Neural progenitor cell (in vitro differentiated cells): ENCODE results near the gene SLC4A8. TPM values are rescaled to one million over a fixed set of nuclear protein-coding genes. Genes with fewer than 3 reads are reported as not detected.

Experiments
- DNase-seq: peaks from one replicate; pipeline ENCODE4 v3.0.0-alpha.2; 2016; ENCODE audit warnings: low spot score
- H2AFZ ChIP-seq: fragments of 200-600 bp; sonication (generic); replicated peaks from 2 replicates; pipeline ENCODE4 v1.6.1; 2016; ENCODE audit warnings: antibody characterized with exemption
- H3F3A ChIP-seq: fragments of 200-600 bp; sonication (generic); 2 replicates; pipeline ENCODE4 v1.6.1; 2016; ENCODE audit warnings: antibody characterized with exemption, low read depth
- H3K27ac ChIP-seq: fragments of 200-600 bp; sonication (generic); 2 replicates; pipeline ENCODE4 v1.5.1; 2016; ENCODE audit warnings: mild to moderate bottlenecking
- H3K27me3 ChIP-seq: fragments of 200-600 bp; sonication (generic); 2 replicates; pipeline ENCODE4 v1.6.1; 2016; ENCODE audit warnings: mild to moderate bottlenecking, moderate library complexity
- H3K36me3 ChIP-seq: fragments of 200-600 bp; sonication (generic); 2 replicates; pipeline ENCODE4 v1.5.1; 2016
- H3K4me1 ChIP-seq: fragments of 200-600 bp; sonication (generic); 2 replicates; pipeline ENCODE4 v1.6.1; 2016; ENCODE audit warnings: mixed run types
- H3K4me2 ChIP-seq: fragments of 200-600 bp; sonication (generic); 2 replicates; pipeline ENCODE4 v1.6.1; 2016
- H3K4me3 ChIP-seq: fragments of 200-600 bp; sonication (generic); 2 replicates; pipeline ENCODE4 v1.5.1; 2016
- H3K79me2 ChIP-seq: fragments of 200-600 bp; sonication (generic); 2 replicates; pipeline ENCODE4 v1.6.1; 2016; ENCODE audit warnings: low read depth
- H3K9ac ChIP-seq: fragments of 200-600 bp; sonication (generic); 2 replicates; pipeline ENCODE4 v1.6.1; 2016
- H3K9me3 ChIP-seq: fragments of 200-600 bp; sonication (generic); 2 replicates; pipeline ENCODE4 v1.5.1; 2016; ENCODE audit warnings: low read depth
- H4K20me1 ChIP-seq: fragments of 200-600 bp; sonication (generic); 2 replicates; pipeline ENCODE4 v1.6.1; 2016; ENCODE audit warnings: low read depth
- H3K27ac Mint-ChIP-seq: 3 replicates; pipeline ENCODE4 v1.8.0; 2021; ENCODE audit warnings: mixed read lengths
- H3K27me3 Mint-ChIP-seq: 2 replicates; pipeline ENCODE4 v1.8.0; 2022; ENCODE audit warnings: low read depth, mild to moderate bottlenecking, inconsistent platforms, moderate library complexity, mixed read lengths; ENCODE audit not compliant: insufficient read depth
- H3K36me3 Mint-ChIP-seq: 3 replicates; pipeline ENCODE4 v1.8.0; 2021; ENCODE audit warnings: mixed read lengths
- H3K4me1 Mint-ChIP-seq: 3 replicates; pipeline ENCODE4 v1.8.0; 2021; ENCODE audit warnings: mixed read lengths
- H3K4me3 Mint-ChIP-seq: 3 replicates; pipeline ENCODE4 v1.8.0; 2021; ENCODE audit warnings: mild to moderate bottlenecking, moderate library complexity, mixed read lengths
- H3K9me3 Mint-ChIP-seq: 3 replicates; pipeline ENCODE4 v1.8.0; 2020; ENCODE audit warnings: mixed read lengths
- CTCF ChIP-seq: fragments of 200-600 bp; sonication (generic); IDR thresholded peaks from 2 replicates; pipeline ENCODE4 v1.5.1; 2017; ENCODE audit warnings: antibody characterized with exemption, mild to moderate bottlenecking
- EZH2 ChIP-seq: fragments of 200-600 bp; sonication (generic); IDR thresholded peaks from 2 replicates; pipeline ENCODE4 v1.6.1; 2017; ENCODE audit warnings: antibody characterized with exemption, mild to moderate bottlenecking, moderate library complexity
- EZH2phosphoT487 ChIP-seq: fragments of 200-600 bp; sonication (generic); IDR thresholded peaks from 2 replicates; pipeline ENCODE4 v1.6.1; 2017; ENCODE audit warnings: antibody characterized with exemption
- total RNA-seq: library from RNA; depleted of rRNA; stranded (reverse); fragments of >200 nt; gene quantifications from 2 replicates; pipeline ENCODE4 v1.2.3, GENCODE V29; 2015; ENCODE audit warnings: low replicate concordance

The SLC4A8 gene
- total RNA-seq, 1 donor from 2014 or later: 10.1 TPM

GRCh38 chr12:51528852-51529650 lies 104.4 kb downstream of the SLC4A8 start:
- no peak overlapping the region for H3K27ac Mint-ChIP-seq
- H3K9me3 Mint-ChIP-seq: no peaks in the 10 kb centered on the region
- no peaks in the 10 kb centered on the region for H3K36me3 ChIP-seq
- no peak overlapping the region for H3K4me2 ChIP-seq
- H3K4me1 ChIP-seq: no peaks in the 10 kb centered on the region
- H3K4me3 ChIP-seq: no peak overlapping the region
- no peaks in the 10 kb centered on the region for H3K36me3 Mint-ChIP-seq
- H4K20me1 ChIP-seq: no peaks in the 10 kb centered on the region
- H3K27ac ChIP-seq: no peak overlapping the region
- H3K4me1 Mint-ChIP-seq: peaks cover 15% of the 10 kb centered on the region
- no peak for DNase-seq
- H3F3A ChIP-seq: no peaks in the 10 kb centered on the region
- peaks cover 7% of the 10 kb centered on the region for H3K27me3 Mint-ChIP-seq
- no peak for TF ChIP-seq EZH2
- no peak for TF ChIP-seq EZH2phosphoT487
- TF ChIP-seq CTCF: no peak
- H3K9me3 ChIP-seq: no peaks in the 10 kb centered on the region
- H3K27me3 ChIP-seq: peaks cover 6% of the 10 kb centered on the region
- no peak overlapping the region for H3K9ac ChIP-seq
- H2AFZ ChIP-seq: no peak overlapping the region
- H3K79me2 ChIP-seq: no peaks in the 10 kb centered on the region
- no peak overlapping the region for H3K4me3 Mint-ChIP-seq

- no peak for DNase-seq
- H3K4me2 ChIP-seq: no peak overlapping the region
- Mint-ChIP-seq H3K27ac (no peak overlapping the region), H3K4me1 (peaks cover 19% of the 10 kb centered on the region), H3K9me3 (no peaks in the 10 kb centered on the region), H3K36me3 (no peaks in the 10 kb centered on the region), H3K4me3 (no peak overlapping the region), H3K27me3 (peaks cover 7% of the 10 kb centered on the region)
- no peak overlapping the region for H2AFZ ChIP-seq
- peaks cover 3% of the 10 kb centered on the region for H3F3A ChIP-seq
- no peak overlapping the region for H3K9ac ChIP-seq
- H3K79me2 ChIP-seq: no peaks in the 10 kb centered on the region
- H3K4me3 ChIP-seq: no peak overlapping the region
- peaks cover 6% of the 10 kb centered on the region for H3K27me3 ChIP-seq
- no peaks in the 10 kb centered on the region for H3K4me1 ChIP-seq
- H3K9me3 ChIP-seq: no peaks in the 10 kb centered on the region
- no peaks in the 10 kb centered on the region for H3K36me3 ChIP-seq
- H4K20me1 ChIP-seq: no peaks in the 10 kb centered on the region
- TF ChIP-seq EZH2: no peak
- TF ChIP-seq CTCF: no peak
- H3K27ac ChIP-seq: no peak overlapping the region
Observed at GRCh38 chr12:51529651-51529970, 105.0 kb downstream of the SLC4A8 start.

GRCh38 chr12:51530208-51530607 lies 105.6 kb downstream of the SLC4A8 start:
- Histone ChIP-seq H3K9ac (no peak overlapping the region), H3K36me3 (no peaks in the 10 kb centered on the region), H3K79me2 (no peaks in the 10 kb centered on the region), H3K27ac (no peak overlapping the region), H4K20me1 (no peaks in the 10 kb centered on the region), H3K9me3 (no peaks in the 10 kb centered on the region), H3K4me1 (no peaks in the 10 kb centered on the region), H3K4me3 (no peak overlapping the region), H3K4me2 (no peak overlapping the region), H3F3A (peaks cover 3% of the 10 kb centered on the region), H3K27me3 (peaks cover 6% of the 10 kb centered on the region), H2AFZ (no peak overlapping the region)
- H3K9me3 Mint-ChIP-seq: no peaks in the 10 kb centered on the region
- no peak overlapping the region for H3K27ac Mint-ChIP-seq
- no peak for DNase-seq
- no peaks in the 10 kb centered on the region for H3K36me3 Mint-ChIP-seq
- no peak overlapping the region for H3K4me3 Mint-ChIP-seq
- TF ChIP-seq CTCF (no peak), EZH2phosphoT487 (no peak), EZH2 (no peak)
- H3K4me1 Mint-ChIP-seq: peaks cover 23% of the 10 kb centered on the region
- peaks cover 7% of the 10 kb centered on the region for H3K27me3 Mint-ChIP-seq
